Measurements from ENCODE around the gene C10orf95. TPM values are rescaled to one million over a fixed set of nuclear protein-coding genes. Genes with fewer than 3 reads are reported as not detected.

The C10orf95 gene
- total and polyA plus RNA-seq, 2 of the 13 experiments (the other 11 are each of a cell fraction or from before 2014, with no cell fraction given), result 0.05 to 0.07 TPM

DNA sequence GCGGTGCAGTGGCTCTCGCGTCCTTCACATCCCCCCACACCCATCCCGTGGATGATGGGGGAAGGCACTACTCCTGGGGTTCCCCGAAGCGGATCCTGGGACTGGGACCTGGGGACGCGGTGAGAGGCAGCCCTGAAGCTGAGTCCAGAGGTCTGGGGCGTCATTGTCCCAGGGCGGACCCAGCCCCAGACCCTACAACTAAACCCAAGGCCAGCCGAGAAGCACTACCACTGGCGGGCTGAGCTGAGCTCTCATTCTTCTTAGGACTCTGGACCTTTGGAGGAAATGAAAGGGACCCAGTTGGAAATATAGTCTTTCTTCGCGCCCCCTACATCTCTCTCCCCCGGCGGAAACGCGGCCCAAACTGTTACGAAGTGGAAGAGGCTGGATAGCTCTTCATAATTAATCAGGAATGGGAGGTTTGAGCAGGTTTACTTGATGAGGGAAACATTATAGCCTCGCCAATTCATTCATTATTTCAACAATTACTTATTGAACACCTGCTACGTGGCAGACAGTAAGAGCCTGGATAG lies 31.1 kb downstream of the C10orf95 start:
- BruUV-seq (replicated peaks), result TSS peak; percentile 76
- peak overlapping the region; percentile 77 for H3K9ac ChIP-seq (ENCODE audit: insufficient read depth, low read depth, low read length)
- TF ChIP-seq MZF1 (CRISPR knock-in tag; IDR thresholded peaks at IDR 0.05; ENCODE audit: borderline replicate concordance) (no peak), ZNF225 (CRISPR knock-in tag; IDR thresholded peaks at IDR 0.05) (0 out of 2 replicates have a peak, but pooled peaks have one; percentile 3), DR1 (CRISPR knock-in tag; IDR thresholded peaks at IDR 0.05) (no peak), NFIC (IDR thresholded peaks at IDR 0.05; ENCODE audit: low read length) (0 out of 2 replicates have a peak, but pooled peaks have one; percentile 2), ZNF616 (CRISPR knock-in tag; IDR thresholded peaks at IDR 0.05; ENCODE audit: low read depth) (no peak), RBM22 (optimal IDR thresholded peaks at IDR 0.05; ENCODE audit: low read length) (no peak), NFE2L2 (IDR thresholded peaks at IDR 0.05; ENCODE audit: low read length) (no peak)
- TF ChIP-seq, protein P1, sequence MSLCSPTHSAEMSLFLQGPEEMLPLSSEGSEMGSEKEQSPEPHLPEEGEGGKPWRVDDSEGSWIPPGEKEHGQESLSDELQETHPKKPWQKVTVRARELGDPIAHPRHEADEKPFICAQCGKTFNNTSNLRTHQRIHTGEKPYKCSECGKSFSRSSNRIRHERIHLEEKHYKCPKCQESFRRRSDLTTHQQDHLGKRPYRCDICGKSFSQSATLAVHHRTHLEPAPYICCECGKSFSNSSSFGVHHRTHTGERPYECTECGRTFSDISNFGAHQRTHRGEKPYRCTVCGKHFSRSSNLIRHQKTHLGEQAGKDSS (CRISPR knock-in tag; IDR thresholded peaks at IDR 0.05; ENCODE audit: borderline replicate concordance, low read depth), result 0 out of 2 replicates have a peak, but pooled peaks have one; percentile 36
- TF ChIP-seq, protein P2, sequence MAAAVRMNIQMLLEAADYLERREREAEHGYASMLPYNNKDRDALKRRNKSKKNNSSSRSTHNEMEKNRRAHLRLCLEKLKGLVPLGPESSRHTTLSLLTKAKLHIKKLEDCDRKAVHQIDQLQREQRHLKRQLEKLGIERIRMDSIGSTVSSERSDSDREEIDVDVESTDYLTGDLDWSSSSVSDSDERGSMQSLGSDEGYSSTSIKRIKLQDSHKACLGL (CRISPR knock-in tag; IDR thresholded peaks at IDR 0.05), result 0 out of 2 replicates have a peak, but pooled peaks have one; percentile 34
- TF ChIP-seq, protein P3, sequence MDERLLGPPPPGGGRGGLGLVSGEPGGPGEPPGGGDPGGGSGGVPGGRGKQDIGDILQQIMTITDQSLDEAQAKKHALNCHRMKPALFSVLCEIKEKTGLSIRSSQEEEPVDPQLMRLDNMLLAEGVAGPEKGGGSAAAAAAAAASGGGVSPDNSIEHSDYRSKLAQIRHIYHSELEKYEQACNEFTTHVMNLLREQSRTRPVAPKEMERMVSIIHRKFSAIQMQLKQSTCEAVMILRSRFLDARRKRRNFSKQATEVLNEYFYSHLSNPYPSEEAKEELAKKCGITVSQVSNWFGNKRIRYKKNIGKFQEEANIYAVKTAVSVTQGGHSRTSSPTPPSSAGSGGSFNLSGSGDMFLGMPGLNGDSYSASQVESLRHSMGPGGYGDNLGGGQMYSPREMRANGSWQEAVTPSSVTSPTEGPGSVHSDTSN (CRISPR knock-in tag; IDR thresholded peaks at IDR 0.05), result no peak
- TF ChIP-seq, protein P4, sequence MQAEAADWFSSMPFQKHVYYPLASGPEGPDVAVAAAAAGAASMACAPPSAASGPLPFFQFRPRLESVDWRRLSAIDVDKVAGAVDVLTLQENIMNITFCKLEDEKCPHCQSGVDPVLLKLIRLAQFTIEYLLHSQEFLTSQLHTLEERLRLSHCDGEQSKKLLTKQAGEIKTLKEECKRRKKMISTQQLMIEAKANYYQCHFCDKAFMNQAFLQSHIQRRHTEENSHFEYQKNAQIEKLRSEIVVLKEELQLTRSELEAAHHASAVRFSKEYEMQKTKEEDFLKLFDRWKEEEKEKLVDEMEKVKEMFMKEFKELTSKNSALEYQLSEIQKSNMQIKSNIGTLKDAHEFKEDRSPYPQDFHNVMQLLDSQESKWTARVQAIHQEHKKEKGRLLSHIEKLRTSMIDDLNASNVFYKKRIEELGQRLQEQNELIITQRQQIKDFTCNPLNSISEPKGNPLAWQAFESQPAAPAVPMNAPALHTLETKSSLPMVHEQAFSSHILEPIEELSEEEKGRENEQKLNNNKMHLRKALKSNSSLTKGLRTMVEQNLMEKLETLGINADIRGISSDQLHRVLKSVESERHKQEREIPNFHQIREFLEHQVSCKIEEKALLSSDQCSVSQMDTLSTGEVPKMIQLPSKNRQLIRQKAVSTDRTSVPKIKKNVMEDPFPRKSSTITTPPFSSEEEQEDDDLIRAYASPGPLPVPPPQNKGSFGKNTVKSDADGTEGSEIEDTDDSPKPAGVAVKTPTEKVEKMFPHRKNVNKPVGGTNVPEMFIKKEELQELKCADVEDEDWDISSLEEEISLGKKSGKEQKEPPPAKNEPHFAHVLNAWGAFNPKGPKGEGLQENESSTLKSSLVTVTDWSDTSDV (CRISPR knock-in tag; IDR thresholded peaks at IDR 0.05), result peak; percentile 45; the same call in 1 of the 2 replicates
- TF ChIP-seq, protein P5, sequence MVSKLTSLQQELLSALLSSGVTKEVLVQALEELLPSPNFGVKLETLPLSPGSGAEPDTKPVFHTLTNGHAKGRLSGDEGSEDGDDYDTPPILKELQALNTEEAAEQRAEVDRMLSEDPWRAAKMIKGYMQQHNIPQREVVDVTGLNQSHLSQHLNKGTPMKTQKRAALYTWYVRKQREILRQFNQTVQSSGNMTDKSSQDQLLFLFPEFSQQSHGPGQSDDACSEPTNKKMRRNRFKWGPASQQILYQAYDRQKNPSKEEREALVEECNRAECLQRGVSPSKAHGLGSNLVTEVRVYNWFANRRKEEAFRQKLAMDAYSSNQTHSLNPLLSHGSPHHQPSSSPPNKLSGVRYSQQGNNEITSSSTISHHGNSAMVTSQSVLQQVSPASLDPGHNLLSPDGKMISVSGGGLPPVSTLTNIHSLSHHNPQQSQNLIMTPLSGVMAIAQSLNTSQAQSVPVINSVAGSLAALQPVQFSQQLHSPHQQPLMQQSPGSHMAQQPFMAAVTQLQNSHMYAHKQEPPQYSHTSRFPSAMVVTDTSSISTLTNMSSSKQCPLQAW (CRISPR knock-in tag; IDR thresholded peaks at IDR 0.05), result 0 out of 2 replicates have a peak, but pooled peaks have one; percentile 35

More for the DNA sequence above, 31.1 kb downstream of the C10orf95 start:
- Histone ChIP-seq H2AFZ (ENCODE audit: low read length) (peak overlapping the region; percentile 90), H3K4me1 (ENCODE audit: insufficient read depth, low read length) (peaks cover 36% of the 10 kb centered on the region), H3K27me3 (ENCODE audit: control insufficient read depth in 1 of 2, insufficient read depth in 2 of 2, low read length in 2 of 2) (peaks cover 1 to 11% of the 10 kb centered on the region in 2 experiments; a peak in 2 of 5 replicates), H3K79me2 (ENCODE audit: insufficient read depth, low read length) (no peaks in the 10 kb centered on the region), H3K27ac (ENCODE audit: extremely low read length, insufficient read depth, low read length) (peak overlapping the region; percentile 87), H3K9me3 (ENCODE audit: low read length) (no peaks in the 10 kb centered on the region), H3K4me3 (replicated peaks in 1 of 3; ENCODE audit: insufficient read depth in 1 of 3, low read depth in 2 of 3, low read length in 3 of 3) (peak overlapping the region; percentile 79 to 97 (median 84)), H4K20me1 (ENCODE audit: insufficient read depth, low read length) (no peaks in the 10 kb centered on the region), H3K36me3 (replicated peaks in 1 of 2; ENCODE audit: control insufficient read depth in 1 of 2, insufficient read depth in 2 of 2, low read length in 2 of 2) (peaks cover 0 to 14% of the 10 kb centered on the region in 2 experiments; a peak in 3 of 5 replicates), H3K4me2 (ENCODE audit: low read depth, low read length) (peak overlapping the region; percentile 98)
- no peak for FAIRE-seq
- DNase-seq (ENCODE audit: low spot score), result no peak
- intact Hi-C loops (cut with micrococcal nuclease; ENCODE audit: unreplicated experiment), result loop anchor here (2.0 to 5.0 kb wide), 3 partner anchors 25 to 57 kb away; partner anchors contain the start of gene NFKB2
- peak; percentile 6 for ATAC-seq
- in situ Hi-C loops (cut with HindIII; ENCODE audit: extremely low pct_ligation_motif_present, low pct_unique_long_range_greater_than_20kb), result loop anchor here (5.0 kb wide), 1 partner anchor 42 kb away; no protein-coding TSS in a partner anchor
- 0% methylated on average over 10 of the region's 21 CpGs for WGBS (ENCODE audit: low lambda C conversion rate)
- POLR2A ChIA-PET, result interaction anchor here (0.9 to 5.3 kb wide), 13 partner anchors 10 to 305 kb away, joined by 3 to 135 read pairs (median 5); partner anchors contain the start of genes C10orf95, CUEDC2 and NFKB2
- CTCF ChIA-PET (ENCODE audit: low intra/inter-chr PET ratio, low total read pairs), result no interaction called here
